Fibroblast of skin of left quadriceps (primary cell): ENCODE results near the gene MGAT4A.
"Not testable (repeated sequence)": the region's sequence is repeated elsewhere in the genome, so short reads cannot be mapped to it uniquely, and the experiment has no call there.

Source experiments
- DNase-seq, 2 experiments: peaks; one replicate each; pipeline ENCODE4 v3.0.0-alpha.2; 2013; ENCODE audit warnings: low read depth in 2 of 2

The MGAT4A gene

DNA sequence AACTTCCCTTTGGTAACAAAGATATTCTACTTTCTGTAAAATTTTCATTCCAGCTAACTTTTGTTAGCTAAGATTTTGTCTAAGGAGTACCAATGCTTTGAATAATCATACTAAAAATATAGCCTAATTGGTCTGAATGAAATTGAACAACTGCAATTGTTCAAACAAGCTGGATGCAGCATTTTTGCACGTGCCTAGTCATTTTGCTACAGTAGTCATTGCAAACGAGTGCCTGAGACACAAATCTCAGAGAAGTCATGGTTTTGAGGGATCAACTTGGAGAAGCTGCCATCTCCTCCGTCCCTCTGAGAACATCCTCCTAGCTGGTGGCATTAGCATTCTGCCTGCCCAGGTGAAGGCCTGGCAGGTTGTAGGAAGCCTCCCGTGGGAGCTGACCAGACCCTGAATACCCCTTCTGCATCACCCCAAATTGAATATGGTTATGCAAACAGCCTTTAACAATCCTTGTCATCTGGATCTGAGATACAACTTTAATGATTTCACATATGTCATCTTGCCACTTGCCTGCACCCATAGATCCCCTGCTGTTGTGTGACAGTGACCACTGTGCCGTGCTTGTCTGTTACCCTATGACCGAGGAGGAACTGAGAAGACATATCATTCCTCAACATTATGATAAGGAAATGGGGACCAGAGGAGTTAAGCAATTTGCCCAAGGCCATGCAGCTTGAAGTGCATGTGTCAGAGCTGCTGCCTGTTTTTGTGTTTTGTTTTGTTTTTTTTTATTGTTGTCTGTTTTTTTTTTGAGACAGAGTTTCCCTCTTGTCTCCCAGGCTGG, 29.1 kb upstream of the MGAT4A start:
- no peak for DNase-seq

GRCh38 chr2:98759338-98759737, 28.4 kb upstream of the MGAT4A start:
- DNase-seq, result no peak

GRCh38 chr2:98757904-98758421, 27.0 kb upstream of the MGAT4A start:
- peak; percentile 49 to 57 for DNase-seq

GRCh38 chr2:98753801-98754200, 22.9 kb upstream of the MGAT4A start:
- no peak for DNase-seq

DNA sequence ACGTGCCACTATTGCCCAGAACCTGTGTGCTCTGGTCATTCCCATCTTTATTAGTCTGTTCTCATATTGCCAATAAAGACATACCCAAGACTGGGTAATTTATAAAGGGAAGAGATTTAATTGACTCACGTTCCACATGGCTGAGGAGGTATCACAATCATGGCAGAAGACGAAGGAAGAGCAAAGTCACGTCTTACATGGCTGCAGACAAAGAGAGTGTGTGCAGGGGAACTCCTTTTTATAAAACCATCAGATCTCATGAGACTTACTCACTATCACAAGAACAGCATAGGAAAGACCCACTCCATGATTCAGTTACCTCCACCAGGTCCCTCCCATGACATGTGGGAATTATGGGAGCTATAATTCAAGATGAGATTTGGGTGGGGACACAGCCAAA, 21.8 kb upstream of the MGAT4A start:
- not testable (repeated sequence) for DNase-seq

DNA sequence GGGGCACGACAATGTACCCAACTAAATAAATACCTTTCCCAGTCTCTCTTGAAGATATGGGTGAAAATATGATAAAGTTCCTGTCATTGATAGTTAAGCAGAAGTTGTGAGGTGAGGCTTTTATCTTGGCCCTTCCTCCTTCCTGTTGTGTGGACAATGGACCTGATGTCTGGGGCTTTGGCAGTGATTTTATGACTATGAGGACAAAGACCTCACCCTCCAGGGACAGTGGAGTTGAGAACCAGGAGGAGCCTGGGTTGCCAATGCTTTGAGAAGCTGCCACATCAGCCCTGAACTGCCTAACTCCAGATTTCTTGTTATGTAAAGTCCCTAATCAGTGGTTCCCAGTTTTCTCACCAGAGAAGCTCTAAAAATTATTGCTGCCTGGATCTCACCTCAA, 20.8 kb upstream of the MGAT4A start:
- no peak for DNase-seq

DNA sequence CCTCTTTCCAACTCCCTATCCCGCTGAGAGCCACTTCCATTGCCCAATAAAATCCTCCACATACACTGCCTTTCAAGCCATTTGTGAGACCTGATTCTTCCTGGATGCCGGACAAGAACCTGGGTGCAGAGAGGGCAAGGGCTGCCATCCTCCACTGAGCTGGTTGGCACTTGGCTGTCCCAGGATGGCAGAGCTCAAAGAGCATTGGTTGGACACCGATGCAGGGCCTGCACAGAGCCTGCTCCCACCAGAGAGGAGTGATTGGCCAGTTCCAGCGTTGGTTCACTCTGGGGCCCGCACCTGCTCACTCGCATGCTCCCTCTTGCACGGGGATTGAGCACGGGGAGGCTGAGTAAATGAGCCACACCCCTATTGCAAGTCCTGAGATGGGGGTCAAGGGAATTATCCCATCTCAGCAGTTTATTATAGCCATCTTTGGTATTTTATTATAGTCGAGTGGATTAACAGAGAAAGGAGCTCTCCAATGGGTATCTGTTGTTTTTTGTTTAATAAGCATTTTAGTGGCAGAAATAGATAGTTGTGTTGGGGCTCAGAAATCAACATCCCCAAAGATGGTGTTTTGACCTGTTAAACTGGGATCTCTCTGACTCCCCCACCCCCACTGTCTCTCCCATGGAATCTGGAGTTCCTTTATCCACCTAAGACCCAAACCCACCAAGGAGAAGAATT, 19.8 kb upstream of the MGAT4A start:
- DNase-seq, result no peak

- DNase-seq, result no peak
These were observed 18.1 kb upstream of the MGAT4A start for GRCh38 chr2:98749066-98749450.

DNA sequence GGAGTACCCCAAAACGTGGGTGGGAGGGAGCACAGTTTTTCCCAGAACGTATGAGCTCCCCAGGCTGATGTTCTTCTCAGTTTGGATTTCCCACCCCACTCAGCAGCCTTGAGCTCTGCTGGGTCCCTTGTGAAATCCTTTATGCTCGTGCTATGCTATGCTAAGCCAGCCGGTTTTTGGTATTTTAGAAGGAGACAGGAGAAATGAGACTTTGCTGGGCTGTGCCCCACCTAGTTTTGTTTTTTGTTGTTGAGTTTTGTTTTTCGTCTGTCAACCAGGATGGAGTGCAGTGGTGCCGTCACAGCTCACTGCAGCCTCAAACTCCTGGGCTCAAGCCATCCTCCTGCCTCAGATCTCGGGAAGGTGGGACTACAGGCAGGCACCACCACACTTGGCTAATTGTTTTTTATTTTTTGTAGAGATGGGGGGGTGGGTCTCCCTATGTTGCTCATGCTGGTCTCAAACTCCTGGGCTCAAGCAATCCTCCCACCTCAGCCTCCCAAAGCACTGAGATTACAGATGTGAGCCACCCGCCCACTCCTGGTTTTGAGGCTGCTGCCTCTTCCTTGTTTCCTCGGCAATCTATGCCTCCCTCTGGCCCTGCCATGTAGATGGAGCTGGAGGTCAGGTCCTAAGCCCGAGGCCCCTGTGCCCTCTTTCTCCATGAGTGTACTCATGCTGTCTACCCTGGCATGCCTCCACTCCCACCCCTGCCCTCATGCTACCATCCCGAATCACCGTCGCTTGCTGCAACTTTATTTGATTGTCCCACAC, 17.5 kb upstream of the MGAT4A start:
- DNase-seq, result no peak

DNA sequence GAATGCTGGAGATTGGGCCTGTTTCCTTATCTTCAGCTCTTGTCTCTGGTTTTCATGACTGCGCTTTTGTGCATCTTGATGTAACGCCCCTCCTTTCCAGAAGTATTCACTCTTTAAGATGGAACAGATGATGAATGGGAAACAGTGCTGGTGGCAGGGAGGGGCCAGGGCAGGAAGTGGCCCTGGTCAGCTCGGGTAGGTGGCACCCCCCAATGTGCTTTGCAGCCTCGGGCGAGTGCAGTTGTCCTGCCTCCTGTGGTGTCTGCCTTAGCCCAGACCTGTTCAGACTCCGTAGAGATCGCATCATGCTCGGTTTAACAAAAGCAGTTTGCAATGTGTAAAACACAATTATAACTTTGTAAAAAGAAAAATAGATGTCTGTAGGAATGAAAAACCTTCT, 17.0 kb upstream of the MGAT4A start:
- DNase-seq, result no peak

DNA sequence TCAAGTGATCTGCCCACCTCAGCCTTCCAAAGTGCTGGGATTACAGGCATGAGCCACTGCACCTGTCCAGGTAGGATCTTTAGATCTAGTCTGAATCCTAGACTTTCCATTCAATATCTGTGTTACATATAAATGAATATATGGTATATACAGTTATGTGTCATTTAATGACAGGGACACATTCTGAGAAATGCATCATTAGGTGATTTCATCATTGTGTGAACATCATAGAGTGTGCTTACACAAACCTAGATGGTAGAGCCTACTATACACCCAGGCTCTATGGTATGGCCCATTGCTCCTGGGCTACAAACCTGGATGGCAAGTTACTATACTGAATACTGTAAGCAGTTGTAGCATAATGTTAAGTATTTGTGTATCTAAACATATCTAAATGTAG, 15.5 kb upstream of the MGAT4A start:
- DNase-seq, result no peak

DNA sequence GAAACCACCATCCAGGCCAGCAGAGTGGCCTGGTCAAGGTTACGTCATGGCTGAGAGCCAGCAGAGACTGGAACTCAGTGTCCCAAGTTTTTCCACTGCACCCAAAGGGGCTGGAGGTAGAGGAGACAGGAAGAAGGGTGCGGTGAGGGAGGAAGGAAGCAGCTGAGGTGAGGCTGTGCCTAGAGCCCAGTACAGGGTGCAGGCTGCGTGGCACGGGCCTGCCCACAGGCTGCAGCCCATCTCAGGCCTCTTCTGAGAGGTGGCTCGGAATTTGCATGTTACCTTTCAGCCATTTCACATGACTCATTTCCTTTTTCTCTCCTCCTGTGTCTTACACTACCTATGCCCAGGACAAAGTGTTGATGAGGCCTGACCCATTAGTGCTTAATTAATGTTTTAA, 13.7 kb upstream of the MGAT4A start:
- DNase-seq, result no peak

GRCh38 chr2:98743835-98744234, 12.9 kb upstream of the MGAT4A start:
- no peak for DNase-seq

DNA sequence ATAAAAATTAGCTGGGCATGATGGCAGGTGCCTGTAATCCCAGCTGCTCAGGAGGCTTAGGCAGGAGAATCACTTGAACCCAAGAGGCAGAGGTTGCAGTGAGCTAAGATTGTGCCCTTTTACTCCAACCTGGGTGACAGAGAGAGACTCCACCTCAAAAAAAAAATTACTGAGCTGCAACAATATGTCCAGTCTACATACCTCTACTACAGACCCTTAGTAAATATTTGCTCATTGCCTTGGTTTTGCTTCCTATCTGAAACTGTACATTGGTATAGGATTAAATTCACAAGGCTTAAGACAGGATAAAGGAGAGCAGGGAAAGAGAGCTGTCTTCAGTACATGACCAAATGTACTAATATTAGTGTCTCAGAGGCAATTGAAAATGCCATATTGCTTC, 8.1 kb upstream of the MGAT4A start:
- no peak for DNase-seq

- DNase-seq, result no peak
These were observed 7.4 kb upstream of the MGAT4A start for GRCh38 chr2:98738304-98738703.

DNA sequence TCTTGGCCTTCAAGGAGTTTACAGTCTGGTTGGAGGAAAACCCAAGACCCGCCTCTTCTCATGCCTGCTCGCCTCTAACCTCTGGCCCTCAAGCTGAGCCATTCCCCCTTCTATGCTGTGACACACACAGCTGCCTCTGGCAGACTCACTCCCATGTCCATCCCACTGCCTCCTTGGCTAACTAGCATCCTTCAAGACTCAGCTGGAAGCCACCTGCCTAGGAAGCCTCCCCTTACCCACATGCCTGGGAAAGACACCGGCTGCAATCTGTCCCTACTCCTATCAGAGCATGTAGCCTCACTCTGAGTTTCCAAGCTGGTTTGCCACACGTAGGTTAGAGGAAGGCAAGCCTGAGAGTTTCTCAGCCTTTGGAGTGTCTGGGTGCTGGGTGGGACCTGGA, 6.9 kb upstream of the MGAT4A start:
- no peak for DNase-seq

GRCh38 chr2:98736464-98736889, 5.5 kb upstream of the MGAT4A start:
- no peak for DNase-seq

GRCh38 chr2:98734823-98735260, 3.9 kb upstream of the MGAT4A start:
- DNase-seq, result no peak

DNA sequence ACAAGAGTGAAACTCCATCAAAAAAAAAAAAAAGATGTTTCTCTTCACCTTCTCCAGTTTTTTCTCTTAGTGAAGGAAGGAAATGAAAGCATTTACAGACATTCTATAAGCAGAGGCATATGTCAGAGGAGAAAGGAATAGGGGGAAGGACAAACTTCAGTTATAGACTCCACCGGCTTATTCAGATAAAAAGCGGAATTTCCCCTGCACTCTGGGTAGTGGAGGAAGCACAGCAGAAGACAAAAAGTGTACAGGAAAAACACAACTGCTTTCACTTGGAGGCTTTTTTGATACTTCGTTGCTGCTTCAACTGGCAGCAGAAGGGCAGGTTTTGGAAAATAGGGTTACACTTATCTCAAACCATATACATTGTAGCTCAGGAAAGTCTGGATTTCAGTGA, 3.2 kb upstream of the MGAT4A start:
- DNase-seq, result no peak

- no peak for DNase-seq
These were observed 1.6 kb upstream of the MGAT4A start for GRCh38 chr2:98732430-98733051.

- no peak for DNase-seq
These were observed 990 bp upstream of the MGAT4A start for GRCh38 chr2:98731894-98732349.

DNA sequence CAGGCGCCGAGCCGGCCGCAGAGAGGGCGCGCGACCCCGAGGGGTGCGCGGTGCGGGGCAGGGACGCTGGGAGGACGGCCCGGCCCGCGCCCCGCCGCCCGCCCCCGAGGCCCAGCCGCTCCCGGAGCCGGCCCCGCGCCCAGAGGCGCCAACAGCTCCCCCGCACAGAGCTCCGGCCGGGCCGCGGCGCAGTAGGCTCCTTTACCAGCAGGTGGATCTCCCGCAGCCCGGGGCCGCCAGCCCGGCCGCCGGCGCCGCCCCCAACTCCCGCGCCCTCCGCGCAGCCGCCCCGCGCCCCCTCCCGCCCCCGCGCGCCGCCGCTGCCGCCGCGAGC, 258 bp downstream of the MGAT4A start:
- DNase-seq, result no peak
